ENCODE results near the gene AJM1.

The AJM1 gene

DNA sequence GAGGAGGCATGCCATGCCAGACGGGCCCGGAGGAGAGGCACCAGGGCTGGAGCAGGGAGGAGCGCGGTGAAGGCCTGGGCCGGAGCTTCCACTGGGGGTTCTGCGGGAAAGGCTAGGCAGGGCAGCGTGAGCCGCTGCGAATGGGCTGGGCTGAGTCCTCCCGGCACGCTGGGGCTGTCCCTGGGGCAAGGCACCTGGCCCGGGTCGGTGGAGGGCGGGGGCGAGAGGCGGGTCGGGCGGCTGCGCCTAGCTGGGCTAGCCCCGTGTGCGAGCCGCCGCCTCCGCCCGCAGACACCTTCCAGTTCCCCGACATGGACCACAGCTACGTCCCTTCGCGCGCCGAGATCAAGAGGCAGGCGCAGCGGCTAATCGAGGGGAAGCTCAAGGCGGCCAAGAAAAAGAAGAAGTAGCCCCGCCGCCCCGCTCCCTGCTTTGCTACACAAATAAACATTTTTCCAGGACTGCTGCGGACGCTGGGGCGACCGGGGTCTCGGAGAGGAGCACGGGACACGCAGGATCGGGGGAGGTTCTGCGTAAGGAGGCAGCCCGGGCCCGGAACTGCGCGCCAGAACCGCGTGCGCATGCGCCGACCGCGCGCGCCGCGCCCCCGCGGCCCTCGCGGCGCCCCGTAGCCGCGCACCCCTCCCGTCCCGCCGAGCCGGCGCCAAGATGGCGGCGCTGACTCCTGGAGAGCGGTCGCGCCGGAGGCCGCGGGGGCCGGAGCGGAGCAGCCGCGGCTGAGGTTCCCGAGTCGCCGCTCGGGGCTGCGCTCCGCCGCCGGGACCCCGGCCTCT, 34.8 kb upstream of the AJM1 start, which contains the start of gene RABL6:
Gene RABL6, plus strand, starts transcription at position 668 of the 794 bp plus-strand sequence. CDS start 249 bp downstream, outside the sequence.
- DNase-seq (ENCODE audit: low read depth in 3 of 3, low spot score in 1 of 3) = peak; percentile 57 to 76 (median 74)

DNA sequence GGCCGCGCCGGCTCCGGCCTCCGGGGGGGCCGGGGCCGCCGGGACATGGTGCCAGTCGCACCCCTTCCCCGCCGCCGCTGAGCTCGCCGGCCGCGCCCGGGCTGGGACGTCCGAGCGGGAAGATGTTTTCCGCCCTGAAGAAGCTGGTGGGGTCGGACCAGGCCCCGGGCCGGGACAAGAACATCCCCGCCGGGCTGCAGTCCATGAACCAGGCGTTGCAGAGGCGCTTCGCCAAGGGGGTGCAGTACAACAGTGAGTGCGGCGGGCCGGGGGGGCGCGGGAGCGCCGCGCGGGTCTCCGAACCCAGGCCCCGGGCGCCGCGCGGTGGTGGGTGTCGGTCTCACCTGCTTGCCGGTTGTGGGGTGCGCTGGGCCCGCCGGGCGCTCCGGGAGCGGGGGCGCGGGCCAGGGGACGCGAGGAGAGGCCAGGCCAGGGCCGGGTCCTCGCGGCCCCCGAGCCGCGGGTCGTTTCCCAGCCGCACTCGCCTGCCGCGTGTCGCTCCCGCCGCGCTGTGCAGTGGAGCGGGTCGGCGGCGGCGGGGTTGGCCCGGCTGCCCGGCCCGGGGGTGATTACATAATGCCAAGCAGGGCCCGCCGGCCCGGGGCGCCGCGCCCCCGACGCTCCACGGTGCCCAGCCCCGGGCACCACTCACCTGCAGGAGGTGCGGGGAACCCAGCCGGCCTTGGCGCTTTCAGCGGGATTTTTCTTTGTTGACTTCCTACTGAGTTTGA, 34.0 kb upstream of the AJM1 start:
- peak in 2 of 3 donors; percentile 30 to 40 for DNase-seq (ENCODE audit: low read depth in 3 of 3, low spot score in 1 of 3)

DNA sequence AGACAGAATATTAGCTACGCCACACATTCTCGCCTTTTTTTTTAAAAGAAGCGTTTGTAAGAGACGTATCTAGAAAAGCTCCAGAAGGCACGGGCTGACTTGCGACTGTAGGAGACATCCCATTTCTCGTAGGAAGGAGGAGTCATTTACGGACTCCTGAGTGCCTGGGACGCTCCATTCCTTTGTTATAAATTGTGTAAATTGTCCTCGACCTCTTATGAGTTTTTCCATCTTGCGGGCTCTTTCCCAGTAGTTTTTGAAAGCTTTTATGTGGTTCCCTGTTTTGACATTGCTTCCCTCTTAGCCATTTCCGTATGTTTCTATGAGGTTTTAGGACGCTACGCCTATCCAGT, 33.5 kb upstream of the AJM1 start:
- DNase-seq (ENCODE audit: low read depth in 3 of 3, low spot score in 1 of 3) = no peak

DNA sequence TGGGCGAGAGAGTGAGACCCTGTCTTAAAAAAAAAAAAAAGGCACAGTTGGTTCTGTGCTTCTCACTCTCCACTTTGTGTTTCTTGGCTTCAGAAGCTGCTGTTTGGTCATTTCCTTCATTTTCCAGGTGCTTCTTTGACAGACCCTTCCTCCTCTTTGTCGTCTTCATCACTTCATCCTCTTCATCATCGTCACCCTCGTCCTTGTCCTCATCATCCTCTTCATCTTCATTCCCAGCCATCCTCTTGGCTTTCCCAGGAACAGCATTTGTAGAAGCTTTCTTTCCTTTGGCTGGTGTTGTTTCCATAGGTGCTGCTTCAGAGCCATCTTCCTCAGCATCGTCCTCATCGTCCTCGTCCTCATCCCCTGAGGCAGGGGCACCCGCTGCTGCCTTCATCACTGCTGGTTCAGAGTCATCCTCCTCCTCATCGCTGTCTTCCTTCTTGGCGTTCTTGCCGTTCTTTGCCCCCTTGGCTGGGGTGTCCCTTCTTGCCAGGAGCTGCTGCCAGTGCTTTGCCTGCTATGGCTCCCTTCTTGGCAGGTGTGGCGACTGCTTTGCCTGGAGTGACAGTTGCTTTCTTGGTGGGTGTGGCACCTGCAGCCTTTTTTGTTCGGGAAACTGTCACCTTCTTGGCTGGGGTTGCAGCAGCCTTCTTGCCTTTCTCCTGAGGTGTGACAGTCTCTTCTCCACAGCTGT, 27.4 kb upstream of the AJM1 start:
- no peak for DNase-seq (ENCODE audit: low read depth in 3 of 3, low spot score in 1 of 3)

DNA sequence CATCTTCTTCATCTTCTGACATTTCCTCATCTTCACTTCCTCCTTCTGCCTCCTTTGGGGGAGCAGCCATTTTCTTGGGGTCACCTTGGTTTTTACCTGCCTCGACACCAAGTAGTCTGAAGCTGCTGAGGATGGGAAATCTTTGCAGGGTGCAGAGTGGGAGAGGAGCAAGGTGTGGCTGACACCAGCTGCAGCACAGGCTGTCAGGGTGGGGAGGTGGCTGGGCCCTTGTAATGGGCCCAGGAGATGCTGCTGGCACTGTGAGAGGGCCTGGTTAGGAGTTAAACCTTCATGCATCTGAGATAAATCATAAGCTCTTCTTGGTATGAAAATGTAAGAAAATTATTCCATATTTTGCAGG, 26.9 kb upstream of the AJM1 start:
- DNase-seq (ENCODE audit: low read depth in 3 of 3, low spot score in 1 of 3) = no peak

DNA sequence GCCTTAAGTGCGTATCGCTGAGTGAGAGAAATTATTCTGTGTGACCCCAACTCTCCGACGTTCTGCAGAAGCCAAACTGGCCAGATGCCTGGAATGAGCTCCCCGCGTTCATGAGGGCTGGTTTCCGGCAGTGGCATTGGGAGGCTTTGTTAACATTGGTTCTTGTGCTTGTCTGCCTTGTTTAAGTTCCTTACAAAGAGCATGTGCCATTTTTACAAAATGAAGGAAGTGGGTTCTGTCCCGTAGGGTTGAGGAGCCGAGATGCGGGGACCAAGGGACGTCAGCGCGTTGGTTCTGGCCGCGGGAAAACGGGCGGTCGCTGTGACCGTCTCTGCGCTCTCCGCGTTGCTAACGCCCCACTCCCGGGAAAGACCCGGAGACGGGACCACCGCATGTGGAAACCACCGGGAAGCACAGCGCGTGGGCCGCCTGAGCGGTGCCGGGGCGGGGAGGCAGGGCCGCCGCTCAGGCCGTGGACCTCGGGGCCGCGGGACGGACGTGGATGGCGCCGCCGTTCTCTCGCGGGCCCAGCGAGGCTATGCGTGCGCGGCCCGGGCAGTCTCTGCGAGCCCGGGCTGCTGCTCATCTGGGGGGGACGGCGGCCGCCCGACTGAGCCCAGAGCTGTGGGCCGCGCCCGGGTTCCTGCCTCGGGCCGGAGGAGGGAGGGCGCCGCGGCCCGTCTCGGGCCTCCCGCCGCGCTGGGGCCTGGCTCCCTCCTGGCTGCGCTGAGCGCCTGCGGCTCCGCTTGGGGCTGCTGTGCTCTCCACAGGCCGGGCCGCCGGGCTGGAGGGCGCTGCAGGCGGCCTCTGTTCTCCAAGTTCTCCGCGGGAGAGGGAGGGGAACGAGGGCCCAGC, 21.1 kb upstream of the AJM1 start:
- no peak for DNase-seq (ENCODE audit: low read depth in 3 of 3, low spot score in 1 of 3)

DNA sequence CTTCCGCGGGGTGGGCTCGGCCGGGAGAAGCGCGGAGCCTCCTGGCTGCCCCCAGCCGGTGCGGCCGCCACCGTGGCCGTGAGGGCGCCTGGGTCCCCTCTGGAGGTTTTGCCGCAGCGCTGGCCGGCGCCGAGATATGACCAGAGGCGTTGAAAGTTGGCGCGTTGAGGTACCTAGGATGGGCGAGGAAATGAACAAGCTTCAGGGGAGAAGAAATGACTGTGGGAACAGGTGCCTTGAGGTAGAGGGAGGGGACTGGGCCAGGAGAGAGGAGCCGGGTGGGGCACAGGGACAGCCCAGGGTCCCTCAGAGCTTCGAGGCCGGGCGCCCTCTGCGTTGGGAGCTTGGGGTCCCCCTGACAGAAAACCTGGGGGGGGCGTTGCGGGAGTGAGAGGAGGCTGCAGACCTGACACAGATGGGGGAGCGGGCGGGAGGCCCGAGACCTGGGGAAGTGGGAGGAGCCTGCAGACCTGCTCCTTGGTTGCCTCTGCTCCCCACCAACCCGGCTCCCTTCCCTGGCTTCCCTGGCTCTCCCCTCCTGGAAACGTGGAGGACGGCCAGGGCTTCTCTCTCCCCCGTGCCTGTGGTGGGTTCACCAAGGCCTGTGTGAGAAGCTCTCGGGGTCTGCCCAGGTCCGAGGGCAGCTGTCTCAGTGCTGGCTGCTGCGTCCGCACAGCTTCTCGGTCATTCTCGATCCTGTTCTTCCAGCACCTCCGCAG, 20.3 kb upstream of the AJM1 start:
- DNase-seq (ENCODE audit: low read depth in 3 of 3, low spot score in 1 of 3) = no peak

DNA sequence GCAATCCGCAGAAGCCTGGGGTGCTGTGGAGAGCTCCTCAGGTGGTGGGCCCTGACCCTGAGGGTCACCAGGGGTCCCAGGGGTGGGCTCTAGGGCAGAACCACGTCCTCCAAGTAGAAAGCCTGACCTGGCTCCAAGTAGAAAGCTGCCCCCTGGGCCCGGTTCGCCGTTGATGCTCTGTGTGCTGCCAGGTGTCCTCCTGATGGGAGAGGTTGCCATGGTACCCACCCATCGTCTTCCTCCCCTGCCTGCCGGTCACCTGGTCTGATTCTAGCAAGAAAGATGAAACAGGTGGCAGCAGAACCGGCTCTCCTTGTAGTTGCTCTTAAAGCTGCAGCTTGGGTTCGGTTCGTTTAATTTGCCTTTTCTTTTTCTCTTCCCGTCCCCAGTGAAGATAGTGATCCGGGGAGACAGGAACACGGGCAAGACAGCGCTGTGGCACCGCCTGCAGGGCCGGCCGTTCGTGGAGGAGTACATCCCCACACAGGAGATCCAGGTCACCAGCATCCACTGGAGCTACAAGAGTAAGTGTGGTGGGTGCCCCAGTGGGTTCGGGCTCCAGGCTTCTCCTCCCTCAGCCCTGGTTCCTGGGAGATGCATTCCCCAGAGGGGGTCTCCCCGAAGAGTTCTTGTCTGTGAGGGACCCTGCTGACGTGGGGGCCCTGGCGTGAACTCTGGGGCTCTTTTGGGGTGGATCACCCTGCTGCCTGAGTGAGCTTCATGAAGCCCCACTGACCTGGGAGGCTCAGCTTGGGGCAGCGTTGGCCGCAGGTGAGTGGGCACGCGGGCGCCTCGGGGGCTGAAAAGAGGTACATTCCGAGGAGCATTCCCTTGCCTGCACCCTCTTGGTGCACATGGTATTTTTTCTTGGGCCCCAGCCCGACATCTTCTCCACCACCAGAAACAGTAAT, 18.9 kb upstream of the AJM1 start:
- DNase-seq (ENCODE audit: low read depth in 3 of 3, low spot score in 1 of 3) = no peak

DNA sequence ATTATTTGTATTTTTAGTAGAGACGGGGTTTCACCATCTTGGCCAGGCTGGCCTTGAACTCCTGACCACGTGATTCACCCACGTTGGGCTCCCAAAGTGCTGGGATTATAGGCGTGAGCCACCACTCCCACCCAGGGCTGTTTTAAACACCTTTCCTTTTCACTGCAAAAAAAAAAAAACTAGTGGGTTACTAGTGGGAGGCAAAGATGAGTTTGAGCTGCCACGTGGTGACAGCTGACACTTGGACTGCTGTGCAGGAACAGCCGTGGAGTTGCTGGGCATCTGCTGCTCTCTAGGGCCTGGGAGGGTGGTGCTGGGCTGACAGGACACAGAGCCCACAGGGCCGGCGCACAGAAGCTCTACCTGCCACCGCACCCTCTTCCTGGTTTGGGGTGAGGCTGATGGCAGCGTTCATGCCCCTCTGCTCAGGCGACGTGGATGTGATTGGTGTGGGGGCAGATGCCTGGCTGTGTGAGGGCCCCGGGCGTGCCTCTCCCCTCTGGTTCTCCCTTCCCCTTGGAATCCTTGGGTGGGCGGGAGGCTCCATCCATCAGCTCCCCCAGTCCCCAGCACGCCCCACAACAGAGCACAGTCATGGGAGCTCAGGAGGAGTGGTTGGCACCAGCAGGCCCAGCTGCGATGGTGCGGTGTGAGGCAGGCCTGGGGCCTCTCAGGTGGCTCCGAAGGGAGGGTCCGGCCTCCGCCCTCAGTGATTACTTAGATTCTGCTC, 17.6 kb upstream of the AJM1 start:
- no peak for DNase-seq (ENCODE audit: low read depth in 3 of 3, low spot score in 1 of 3)

DNA sequence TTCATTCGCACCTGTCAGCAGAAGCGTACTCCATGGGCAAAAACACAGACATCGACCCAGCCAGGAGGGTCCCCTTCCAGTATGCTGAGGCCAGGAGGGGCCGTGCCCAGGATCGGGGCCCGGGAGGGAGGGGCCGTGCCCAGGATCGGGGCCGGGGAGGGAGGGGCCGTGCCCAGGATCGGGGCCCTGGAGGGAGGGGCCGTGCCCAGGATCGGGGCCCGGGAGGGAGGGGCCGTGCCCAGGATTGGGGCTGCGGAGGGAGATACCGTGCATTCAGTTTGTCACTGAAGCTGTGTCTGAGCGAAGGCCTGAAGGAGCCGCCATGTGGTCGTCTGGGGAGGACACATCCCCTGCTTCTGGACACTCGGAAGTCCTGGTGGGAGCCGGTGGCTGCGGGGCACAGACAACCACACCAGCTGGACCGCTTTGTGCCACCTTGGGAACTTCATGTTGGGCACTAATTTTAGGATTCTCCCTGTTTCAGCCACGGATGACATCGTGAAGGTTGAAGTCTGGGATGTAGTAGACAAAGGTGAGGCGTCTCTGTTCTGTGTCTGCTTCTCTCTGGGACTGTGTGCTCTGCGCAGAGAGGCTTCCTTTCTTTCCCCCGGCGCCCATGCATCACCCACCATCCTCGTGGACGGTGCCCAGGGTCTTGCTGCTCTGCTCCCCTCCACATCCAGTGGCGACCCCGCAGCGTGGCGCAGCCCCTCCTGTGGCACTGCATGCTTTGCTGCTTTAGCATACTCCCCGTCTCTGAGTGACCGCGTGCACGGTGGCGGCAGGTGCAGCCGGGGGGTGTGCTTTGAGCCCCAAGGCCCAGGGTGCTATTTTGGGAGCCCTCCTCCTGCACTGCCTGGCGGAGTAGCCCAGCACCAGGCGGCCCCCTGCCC, 16.7 kb upstream of the AJM1 start:
- no peak for DNase-seq (ENCODE audit: low read depth in 3 of 3, low spot score in 1 of 3)

DNA sequence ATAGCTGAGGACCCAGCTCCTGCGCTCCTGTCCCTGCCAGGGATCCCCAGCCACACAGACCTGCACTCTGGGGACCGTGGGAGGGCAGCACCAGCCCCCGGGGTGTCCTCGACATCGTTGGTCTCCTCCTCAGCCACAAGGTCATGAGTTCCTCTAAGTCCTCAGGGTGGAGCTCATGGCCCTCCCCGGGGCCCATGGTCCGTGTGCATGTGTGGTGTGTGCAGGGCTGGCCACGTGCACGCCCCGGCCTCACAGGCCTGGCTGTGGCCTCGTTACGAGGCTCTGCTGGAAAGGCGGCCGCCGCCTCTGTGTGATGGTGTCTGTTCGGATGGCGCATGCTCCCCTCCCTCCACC, 16.1 kb upstream of the AJM1 start:
- no peak for DNase-seq (ENCODE audit: low read depth in 3 of 3, low spot score in 1 of 3)

DNA sequence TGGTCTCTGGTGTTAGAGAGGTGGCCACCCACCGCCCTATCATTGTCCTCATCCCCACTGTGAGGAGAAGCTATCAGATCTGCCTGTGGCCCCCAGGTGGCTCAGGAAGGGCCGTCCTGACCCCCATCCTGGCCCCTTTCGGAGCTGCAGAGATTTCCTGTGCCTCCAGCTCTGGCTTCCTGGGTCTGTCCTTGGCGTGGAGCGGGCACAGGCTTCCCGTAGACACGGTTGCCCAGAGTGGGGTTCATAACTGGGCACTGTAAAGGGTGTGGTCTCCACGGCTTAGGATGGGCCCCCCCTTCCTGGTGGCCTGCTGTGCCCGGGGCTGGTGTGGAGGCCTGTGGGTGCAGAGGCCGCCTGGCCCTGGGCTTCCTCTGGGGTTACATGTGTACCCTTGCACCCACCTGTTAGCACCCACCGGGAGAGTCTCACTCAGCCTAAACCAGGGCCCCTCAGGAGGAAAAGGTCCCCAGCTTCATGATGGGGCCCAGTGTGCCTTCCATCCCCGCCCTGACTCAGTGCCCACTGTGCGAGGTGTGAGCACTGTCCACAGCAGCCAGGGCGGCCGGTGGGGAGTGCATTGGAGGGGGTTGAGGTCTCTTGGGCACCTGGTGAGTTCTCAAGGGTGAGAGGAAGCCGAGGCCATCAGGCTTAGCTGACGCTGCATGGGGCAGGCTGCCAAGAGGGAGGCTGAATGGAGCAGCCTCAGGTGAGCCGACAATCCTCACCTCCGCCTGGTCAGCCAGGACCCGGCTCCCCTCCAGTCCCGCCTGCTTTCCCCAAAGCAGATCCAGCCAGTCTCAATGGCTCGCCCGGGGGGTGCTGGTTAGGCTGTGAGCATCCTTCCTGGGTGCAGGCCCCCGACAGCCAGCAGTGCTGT, 15.3 kb upstream of the AJM1 start:
- no peak for DNase-seq (ENCODE audit: low read depth in 3 of 3, low spot score in 1 of 3)

DNA sequence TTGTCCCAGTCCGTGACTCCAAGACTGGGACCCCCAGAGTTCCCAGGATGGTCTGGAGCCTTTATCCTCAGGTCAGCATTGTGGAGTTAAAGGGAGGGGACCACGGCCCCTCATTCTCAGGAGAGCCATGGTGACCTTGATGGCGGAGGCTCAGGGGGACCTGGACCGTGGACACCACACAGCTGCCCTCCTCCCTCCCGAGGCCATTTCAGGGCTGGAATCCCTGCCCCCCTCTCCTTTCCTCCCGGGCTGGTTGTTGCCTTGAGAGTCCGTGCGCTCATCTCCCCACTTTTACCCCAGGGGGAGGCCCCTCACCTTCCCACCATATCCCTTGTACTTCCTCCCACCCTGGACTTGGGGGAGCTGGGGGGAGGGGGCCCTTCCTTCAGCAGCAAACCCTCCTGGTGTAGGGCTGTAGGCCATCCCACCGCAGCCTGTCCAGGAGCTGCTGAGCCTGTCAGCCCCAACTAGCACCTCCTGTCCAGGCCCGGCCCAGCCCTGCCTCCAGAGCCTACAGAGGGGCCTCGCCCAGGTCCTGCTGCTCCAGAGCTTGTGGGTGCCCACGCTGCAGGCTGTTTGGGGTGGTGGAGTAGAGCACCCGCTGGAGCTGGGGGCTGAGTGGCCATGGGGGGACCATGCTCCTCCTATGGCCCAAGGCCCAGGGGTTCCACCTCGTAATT, 14.3 kb upstream of the AJM1 start:
- no peak for DNase-seq (ENCODE audit: low read depth in 3 of 3, low spot score in 1 of 3)

DNA sequence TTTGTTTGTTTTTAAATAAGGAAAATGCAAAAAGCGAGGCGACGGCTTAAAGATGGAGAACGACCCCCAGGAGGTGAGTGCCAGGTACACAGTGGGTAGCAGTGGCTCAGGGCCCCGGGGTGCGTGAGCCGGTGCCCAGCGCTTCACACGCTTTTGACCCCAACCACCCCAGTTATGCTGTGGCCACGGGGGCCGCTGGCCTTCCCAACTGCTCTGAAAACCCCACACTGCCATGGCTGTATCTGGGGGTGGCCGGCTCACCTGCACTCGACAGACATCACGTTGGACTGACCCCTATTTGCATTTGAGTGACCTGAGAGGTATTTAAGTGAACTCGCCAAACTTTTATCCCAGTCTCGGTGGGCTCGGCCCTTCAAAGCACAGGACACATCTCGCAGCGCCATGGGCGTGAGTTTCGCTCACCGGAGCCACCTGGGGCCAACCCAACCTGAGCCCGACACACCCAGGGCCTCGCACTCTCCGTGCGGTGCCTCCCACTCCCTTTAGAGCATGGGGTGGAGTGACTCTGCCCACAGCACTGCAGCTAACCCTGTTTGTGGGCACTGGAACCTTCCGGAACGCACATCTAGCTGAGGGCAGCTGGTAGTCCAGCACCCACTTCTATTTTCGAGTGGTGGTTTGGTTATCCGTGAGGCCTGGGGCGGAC, 13.7 kb upstream of the AJM1 start:
- no peak for DNase-seq (ENCODE audit: low read depth in 3 of 3, low spot score in 1 of 3)

DNA sequence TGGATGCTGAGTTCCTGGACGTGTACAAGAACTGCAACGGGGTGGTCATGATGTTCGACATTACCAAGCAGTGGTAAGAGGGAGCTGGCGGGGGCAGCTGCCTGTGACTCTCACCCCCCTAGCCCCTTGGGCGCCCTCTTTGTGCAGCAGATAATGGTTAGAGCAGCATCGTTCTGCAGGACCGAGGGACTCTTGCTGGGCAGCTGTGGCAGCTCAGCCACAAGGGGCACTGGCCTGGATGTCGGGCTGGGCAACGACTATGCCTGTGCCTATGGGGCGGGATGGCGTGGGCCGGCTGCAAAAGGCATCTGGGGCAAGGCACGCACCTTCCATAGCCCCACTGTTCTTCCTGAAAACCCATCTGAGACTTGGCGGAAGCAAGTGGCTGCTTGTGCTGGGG, 12.9 kb upstream of the AJM1 start:
- no peak for DNase-seq (ENCODE audit: low read depth in 3 of 3, low spot score in 1 of 3)

All from stimulated activated CD4-positive, alpha-beta T cell treated with anti-CD3 and anti-CD28 coated beads, TNF-alpha, amount 100 ng/mL, for 1 hour (primary cell).